T-helper 1 cell treated with Interleukin-12 subunit alpha and Interleukin-12 subunit beta and Interleukin-4 antibody, amounts not matched to agents 30 ng/mL and 1 ng/mL, for 36 hours (primary cell): ENCODE results near the gene RND1. TPM values are rescaled to one million over a fixed set of nuclear protein-coding genes. Genes with fewer than 3 reads are reported as not detected.

Experiments used
- intact Hi-C: fragments of 100-400 bp; cut with micrococcal nuclease; formaldehyde crosslinking; loops from one replicate; pipeline ENCODE4 v1.15.1; 2024
- total RNA-seq: library from RNA; stranded (reverse); gene quantifications from 2 replicates; pipeline ENCODE4 v1.2.3, GENCODE V29; 2022

The RND1 gene
- total RNA-seq, 1 donor from 2014 or later = 4.0 TPM

DNA sequence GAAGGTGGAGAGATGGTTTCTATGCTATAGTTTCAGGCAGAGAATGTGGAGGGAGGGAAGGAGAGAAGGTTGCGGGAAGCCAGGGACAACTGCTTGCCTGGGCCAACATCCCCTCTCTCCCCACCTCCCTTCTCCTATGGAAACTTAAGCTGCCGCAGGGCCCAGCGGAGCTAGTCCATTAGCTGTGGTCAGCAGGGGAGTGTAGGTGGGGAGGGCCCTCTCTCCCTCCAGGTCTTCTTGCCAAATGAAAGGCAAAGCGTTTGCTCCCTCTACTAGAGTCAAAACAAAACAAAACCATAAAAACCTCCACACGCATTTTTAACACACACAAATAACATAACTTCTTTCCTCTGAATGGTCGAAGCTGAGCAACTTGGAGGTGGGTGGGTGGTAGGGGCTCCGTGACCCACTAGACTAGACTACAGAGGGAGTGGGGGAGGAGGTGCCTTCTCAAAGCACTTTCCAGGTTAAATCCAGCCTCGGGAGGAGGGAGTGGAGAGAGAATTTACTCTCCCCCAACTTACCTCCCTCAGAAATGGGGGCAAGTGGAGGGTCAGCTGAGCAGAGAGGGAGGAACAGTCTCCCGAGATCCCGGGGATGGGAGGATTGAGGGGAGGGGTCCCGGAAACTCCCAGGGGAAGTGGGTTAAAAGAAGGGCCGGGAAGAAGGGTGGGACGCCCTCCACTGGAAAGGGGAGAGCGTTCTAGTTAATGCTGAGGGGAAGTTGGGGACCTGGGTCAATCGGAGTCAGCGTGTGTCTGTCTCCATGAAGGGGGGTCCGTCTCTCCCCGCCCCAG is 52.0 kb downstream of the RND1 start:
- intact Hi-C loops = loop anchor here (1.0 to 10.0 kb wide), 3 partner anchors 17 to 909 kb away; partner anchors contain the start of genes CCNT1 and VDR

DNA sequence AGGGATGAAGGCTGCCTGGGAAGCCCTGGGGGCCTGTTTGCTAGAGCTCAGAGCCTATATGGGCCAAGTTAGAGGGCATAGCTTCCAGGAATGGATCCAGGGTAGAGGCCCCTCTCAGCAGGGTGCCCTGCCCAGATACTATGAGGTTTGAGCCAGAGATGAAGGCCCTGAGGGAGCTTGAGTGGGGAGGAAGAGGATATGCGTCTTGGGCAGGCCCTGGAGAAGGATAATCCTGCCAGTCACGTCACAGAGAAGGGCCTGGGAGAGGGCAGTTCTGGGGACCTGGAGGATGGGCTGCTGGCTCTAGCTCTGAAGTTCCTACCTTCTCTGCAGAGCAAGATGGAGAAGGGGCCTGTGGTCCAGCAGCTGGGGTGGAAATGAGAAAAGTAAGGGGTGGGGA is 53.3 kb downstream of the RND1 start:
- intact Hi-C loops = loop anchor here (10.0 kb wide), 1 partner anchor 908 kb away; the partner anchor contains the start of gene VDR

DNA sequence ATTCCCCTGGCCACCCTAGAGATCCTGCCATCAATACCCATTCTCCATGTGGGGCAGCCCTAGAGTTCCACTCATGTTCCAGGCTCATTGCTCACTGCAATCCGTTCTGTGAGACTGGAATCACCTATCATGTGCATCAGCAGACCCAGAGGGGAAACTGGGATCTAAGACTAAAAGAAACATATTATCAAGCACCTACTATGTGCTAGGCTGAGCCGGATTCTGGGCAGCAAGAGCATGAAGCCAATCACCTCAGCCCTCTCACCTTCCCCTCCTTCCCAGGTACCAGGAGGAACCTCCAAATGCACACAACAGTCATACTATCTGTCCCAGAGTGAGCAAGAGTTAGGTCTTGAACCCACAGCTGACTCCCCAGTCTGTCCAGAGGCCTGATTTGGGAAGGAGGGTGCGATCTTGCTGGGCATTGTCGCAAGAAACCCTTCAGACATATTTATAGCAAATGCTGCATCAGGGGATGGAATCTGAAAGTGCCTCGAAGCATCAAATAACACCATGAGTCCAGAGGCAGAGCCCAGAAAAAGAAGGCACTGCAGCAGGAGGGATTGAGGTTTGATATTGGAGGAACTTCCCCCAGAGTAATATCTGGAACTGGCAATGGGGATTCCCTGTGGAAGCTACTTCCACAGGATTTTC is 54.1 kb downstream of the RND1 start:
- intact Hi-C loops = loop anchor here (10.0 kb wide), 1 partner anchor 907 kb away; the partner anchor contains the start of gene VDR

DNA sequence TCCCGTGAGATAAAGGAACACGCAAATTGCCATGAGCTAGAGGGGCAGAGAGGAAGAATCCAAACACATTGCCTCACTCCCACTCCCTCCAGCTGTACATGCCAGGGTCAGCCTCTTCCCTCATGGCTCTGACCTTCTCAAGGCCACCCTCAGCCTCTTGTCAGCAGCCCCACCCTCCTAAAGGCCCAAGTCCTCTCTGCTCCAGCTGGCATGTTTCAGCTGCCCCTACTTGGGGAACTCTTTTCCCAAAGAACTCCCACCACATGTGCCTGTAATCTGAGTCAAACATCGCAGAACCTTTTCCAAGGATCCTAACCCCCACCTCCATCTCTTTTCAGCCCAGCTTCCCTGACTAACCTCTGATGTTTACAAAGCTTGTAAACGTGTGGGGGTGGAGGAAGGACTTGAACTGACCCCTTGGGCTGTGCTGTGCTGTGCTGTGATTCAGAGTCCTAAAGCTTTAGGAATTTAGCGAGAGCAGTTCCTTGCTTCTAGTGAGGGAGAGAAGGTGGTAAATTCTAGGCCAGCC is 54.7 kb downstream of the RND1 start:
- intact Hi-C loops = loop anchor here (10.0 kb wide), 1 partner anchor 906 kb away; the partner anchor contains the start of gene VDR

DNA sequence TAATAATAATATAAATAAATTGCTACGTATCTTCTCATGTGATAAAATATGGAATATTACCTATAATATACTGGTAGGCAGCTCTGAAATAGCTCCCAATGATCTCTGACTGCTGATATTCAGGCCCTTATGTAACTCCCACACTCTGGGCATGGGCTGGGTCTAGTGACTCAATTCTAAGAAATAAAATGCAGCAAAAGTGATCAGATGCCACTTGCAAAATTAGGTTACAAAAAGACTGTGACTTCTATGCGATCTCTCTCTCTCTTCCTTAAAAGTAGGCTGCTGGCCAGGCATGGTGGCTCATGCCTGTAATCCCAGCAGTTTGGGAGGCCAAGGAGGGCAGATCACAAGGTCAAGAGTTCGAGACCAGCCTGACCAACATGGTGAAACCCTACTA is 57.7 kb downstream of the RND1 start:
- intact Hi-C loops = no loop called here

Other genes with a start within 250 kb of the RND1 start
- 46.1 and 48.9 TPM in 2 replicates for gene KANSL2, start 183.6 kb downstream of the RND1 start, total RNA-seq
- 49.1 and 59.0 TPM in 2 replicates for gene CCNT1, start 149.2 kb downstream of the RND1 start, total RNA-seq
- gene ADCY6, start 76.8 kb downstream of the RND1 start, total RNA-seq = 0.22 and 0.32 TPM in 2 replicates
- 16.5 and 17.1 TPM in 2 replicates for gene CACNB3, start 47.4 kb downstream of the RND1 start, total RNA-seq
- gene DDX23, start 13.7 kb downstream of the RND1 start, total RNA-seq = 125 and 126 TPM in 2 replicates
- 74.2 and 83.6 TPM in 2 replicates for gene FKBP11, start 59.6 kb upstream of the RND1 start, total RNA-seq
- gene ARF3, start 91.6 kb upstream of the RND1 start, total RNA-seq = 150 and 164 TPM in 2 replicates
- gene WNT10B, start 105.9 kb upstream of the RND1 start, total RNA-seq = 1.3 and 1.6 TPM in 2 replicates
- 0.22 TPM in 1 of 2 replicates, not detected in the other for gene WNT1, start 112.5 kb upstream of the RND1 start, total RNA-seq
- 0.07 and 0.29 TPM in 2 replicates for gene DDN, start 133.5 kb upstream of the RND1 start, total RNA-seq
- 73.7 and 74.8 TPM in 2 replicates for gene PRKAG1, start 152.9 kb upstream of the RND1 start, total RNA-seq
- gene KMT2D, start 194.9 kb upstream of the RND1 start, total RNA-seq = 107 and 123 TPM in 2 replicates
- 10.4 and 11.1 TPM in 2 replicates for gene RHEBL1, start 204.1 kb upstream of the RND1 start, total RNA-seq
- gene DHH, start 228.9 kb upstream of the RND1 start, total RNA-seq = 0.07 TPM in 1 of 2 replicates, not detected in the other
- gene LMBR1L, start 245.0 kb upstream of the RND1 start, total RNA-seq = 61.9 and 64.4 TPM in 2 replicates